Brain microvascular endothelial cell (primary cell): Measurements from ENCODE around the gene TFDP2.

ENCODE experiments used
- DNase-seq: peaks from one replicate; pipeline ENCODE4 v3.0.0-alpha.2; 2020
- H3K27ac ChIP-seq: fragments of 250-450 bp; sonication (Bioruptor Pico); 2 replicates; pipeline ENCODE4 v1.5.1; 2020; ENCODE audit warnings: mild to moderate bottlenecking, moderate library complexity
- H3K27me3 ChIP-seq: fragments of 250-450 bp; sonication (Bioruptor Pico); replicated peaks from 2 replicates; pipeline ENCODE4 v1.5.1; 2020; ENCODE audit warnings: mild to moderate bottlenecking
- H3K36me3 ChIP-seq: fragments of 250-450 bp; sonication (Bioruptor Pico); replicated peaks from 2 replicates; pipeline ENCODE4 v1.5.1; 2020; ENCODE audit warnings: mild to moderate bottlenecking
- H3K4me3 ChIP-seq: 2 replicates; pipeline ENCODE4 v1.5.1; 2011; ENCODE audit warnings: low read depth, mild to moderate bottlenecking, control low read depth, low read length, moderate library complexity
- in situ Hi-C: cut with HindIII; loops from 2 replicates; pipeline ENCODE4 v1.10.0; 2017; ENCODE audit warnings: low sequenced_read_pairs, low pct_ligation_motif_present
- TF ChIP-seq, protein P1 (sequence below): IDR thresholded peaks from 2 replicates; pipeline ENCODE4 v1.5.1; 2011; ENCODE audit warnings: low read depth, mild to moderate bottlenecking, moderate library complexity, low read length, control low read depth, inconsistent platforms; ENCODE audit errors: missing control alignments

The TFDP2 gene

DNA sequence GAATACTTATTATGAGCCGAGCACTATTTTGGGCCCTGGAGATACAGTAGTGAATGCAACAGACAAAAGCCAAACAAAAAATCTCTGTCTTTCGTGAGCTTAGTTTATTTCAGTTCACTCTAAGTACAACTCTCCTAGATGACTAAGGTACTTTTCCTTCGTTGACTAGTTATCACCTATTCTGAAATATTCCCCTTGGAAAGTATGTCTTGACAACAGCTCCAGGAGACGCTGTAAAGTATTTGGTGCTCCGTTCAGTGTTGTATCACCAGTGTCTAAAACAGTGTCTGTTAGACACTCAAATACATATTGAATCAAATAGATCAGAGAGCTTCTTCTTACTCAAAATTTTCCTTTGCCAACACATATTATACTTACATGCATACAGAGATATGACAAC lies 119.6 kb downstream of the TFDP2 start:
- Histone ChIP-seq H3K4me3 (no peak overlapping the region), H3K27ac (no peak overlapping the region), H3K36me3 (no peaks in the 10 kb centered on the region), H3K27me3 (no peaks in the 10 kb centered on the region)
- TF ChIP-seq, protein P1, sequence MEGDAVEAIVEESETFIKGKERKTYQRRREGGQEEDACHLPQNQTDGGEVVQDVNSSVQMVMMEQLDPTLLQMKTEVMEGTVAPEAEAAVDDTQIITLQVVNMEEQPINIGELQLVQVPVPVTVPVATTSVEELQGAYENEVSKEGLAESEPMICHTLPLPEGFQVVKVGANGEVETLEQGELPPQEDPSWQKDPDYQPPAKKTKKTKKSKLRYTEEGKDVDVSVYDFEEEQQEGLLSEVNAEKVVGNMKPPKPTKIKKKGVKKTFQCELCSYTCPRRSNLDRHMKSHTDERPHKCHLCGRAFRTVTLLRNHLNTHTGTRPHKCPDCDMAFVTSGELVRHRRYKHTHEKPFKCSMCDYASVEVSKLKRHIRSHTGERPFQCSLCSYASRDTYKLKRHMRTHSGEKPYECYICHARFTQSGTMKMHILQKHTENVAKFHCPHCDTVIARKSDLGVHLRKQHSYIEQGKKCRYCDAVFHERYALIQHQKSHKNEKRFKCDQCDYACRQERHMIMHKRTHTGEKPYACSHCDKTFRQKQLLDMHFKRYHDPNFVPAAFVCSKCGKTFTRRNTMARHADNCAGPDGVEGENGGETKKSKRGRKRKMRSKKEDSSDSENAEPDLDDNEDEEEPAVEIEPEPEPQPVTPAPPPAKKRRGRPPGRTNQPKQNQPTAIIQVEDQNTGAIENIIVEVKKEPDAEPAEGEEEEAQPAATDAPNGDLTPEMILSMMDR: no peak
- in situ Hi-C loops: no loop called here
- DNase-seq: no peak

DNA sequence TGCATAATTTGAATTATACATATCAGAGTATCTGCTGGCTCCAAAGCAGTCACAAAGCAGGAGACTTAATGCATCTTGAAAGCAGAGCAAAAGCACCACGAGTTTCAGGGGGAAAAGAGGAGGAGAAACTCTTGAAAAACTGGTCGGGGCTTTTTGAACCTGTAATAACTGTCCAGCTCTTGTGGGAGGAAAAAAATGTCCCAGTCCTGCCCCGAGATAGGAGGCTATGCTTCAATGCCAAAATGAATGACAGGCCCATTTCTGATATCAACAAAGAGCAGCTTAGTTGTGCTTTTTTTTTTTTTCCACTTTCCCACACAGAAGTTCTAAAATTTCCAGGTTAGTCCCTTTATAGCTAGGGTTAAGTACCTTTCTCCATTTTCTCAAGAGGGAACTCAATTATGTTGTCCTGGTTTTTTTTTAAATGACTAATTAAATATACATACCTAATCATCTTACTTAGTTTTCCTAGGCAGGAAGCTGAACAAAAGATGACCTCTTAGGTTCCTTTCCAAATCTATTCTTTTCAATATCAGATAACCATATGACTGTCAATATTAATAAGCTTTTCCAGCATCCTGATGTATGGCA lies 120.2 kb downstream of the TFDP2 start:
- Histone ChIP-seq H3K36me3 (no peaks in the 10 kb centered on the region), H3K27me3 (no peaks in the 10 kb centered on the region), H3K27ac (no peak overlapping the region), H3K4me3 (no peak overlapping the region)
- in situ Hi-C loops: no loop called here
- no peak for DNase-seq
- TF ChIP-seq, protein P1: no peak

DNA sequence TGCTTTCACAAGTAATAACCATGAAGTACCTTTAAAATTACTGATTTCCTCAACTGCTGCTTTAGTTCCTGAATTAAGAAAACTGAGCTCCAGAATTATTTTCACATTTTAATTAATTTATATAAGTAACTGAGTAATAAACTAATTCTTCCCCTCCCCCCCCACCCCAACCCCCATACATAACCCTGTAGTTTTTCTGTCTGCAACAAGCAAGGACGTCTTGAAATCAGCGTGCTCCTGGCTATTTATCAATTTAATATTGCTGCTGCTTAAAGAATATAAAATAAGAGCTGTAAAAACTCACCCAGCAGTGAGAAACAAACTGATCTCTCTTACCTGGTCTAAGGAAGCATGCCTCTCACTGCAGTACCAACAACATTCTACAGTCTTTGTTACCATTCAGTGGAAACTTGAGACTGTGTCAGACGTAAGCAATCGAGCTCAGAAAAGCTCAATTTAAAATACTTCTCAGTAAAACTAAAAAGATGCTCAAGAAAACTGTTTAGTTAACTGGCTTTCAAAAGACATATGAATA lies 121.0 kb downstream of the TFDP2 start:
- Histone ChIP-seq H3K36me3 (no peaks in the 10 kb centered on the region), H3K27me3 (no peaks in the 10 kb centered on the region), H3K27ac (no peak overlapping the region), H3K4me3 (peak overlapping the region; percentile 66)
- TF ChIP-seq, protein P1: no peak
- peak; percentile 85 for DNase-seq
- in situ Hi-C loops: no loop called here

DNA sequence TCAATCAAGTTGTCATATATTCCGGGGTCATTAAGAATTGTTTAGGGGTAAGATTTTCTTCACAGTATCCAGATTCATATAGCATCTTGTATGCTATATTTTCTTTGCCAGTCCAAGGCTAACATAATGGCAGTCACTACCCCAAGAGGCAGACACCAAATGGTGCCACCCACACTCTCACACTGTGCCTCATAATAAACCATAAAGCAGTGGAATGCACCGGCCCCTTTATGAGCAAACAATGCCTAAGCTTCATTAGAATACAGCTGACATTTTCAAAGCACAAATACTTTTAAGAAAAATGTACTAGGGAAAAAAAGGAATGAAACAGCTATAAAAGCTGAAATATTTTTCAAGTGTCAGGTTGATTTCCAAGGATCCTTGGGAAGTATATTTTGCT lies 121.6 kb downstream of the TFDP2 start:
- Histone ChIP-seq H3K27me3 (no peaks in the 10 kb centered on the region), H3K36me3 (no peaks in the 10 kb centered on the region), H3K4me3 (peak overlapping the region; percentile 66), H3K27ac (no peak overlapping the region)
- peak; percentile 49 for DNase-seq
- TF ChIP-seq, protein P1: no peak
- in situ Hi-C loops: no loop called here

DNA sequence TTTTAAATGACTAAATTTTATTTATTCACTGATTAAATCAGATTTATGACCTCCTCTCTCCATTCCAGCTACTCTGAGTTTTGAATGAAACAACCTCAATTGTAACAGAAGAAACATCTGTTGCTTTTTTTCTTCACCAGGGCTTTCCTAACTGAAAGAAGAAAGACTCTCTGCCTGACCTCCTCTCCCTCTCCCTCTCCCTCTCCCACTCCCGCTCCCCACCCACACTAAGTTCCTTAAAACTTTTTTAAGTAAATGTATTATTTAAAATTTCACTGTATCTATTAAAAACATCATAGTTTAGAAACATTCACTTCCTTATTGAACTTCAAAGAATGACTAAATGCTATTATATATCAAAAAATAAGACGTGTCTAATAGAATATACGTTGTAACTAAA lies 122.0 kb downstream of the TFDP2 start:
- Histone ChIP-seq H3K4me3 (peak overlapping the region; percentile 66), H3K36me3 (no peaks in the 10 kb centered on the region), H3K27me3 (no peaks in the 10 kb centered on the region), H3K27ac (no peak overlapping the region)
- no peak for DNase-seq
- in situ Hi-C loops: no loop called here
- TF ChIP-seq, protein P1: no peak

DNA sequence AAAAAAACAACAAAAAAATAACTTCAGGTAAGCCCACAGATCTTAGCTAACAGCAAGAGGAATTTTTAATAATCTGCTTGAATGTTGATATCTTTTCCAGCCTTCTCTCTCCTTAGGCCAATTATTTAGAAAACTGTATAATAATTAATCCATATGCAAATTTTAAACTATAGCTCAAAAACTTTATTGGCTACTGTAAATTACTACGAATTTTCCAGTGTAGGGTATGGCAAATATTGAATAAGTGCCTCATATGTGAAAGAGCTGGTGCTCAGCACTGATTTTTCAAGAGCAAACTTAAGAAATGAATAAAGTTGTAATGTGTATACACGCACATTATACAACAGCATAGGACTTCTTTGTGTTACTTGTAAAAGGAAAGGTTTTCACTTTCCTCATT lies 123.0 kb downstream of the TFDP2 start:
- DNase-seq: no peak
- no peak overlapping the region for H3K4me3 ChIP-seq
- no peak overlapping the region for H3K27ac ChIP-seq
- no peaks in the 10 kb centered on the region for H3K27me3 ChIP-seq
- in situ Hi-C loops: no loop called here
- TF ChIP-seq, protein P1: no peak
- H3K36me3 ChIP-seq: no peaks in the 10 kb centered on the region
